GM12878 (cell line): ENCODE data around the gene ZNF548. TPM values are rescaled to one million over a fixed set of nuclear protein-coding genes. Genes with fewer than 3 reads are reported as not detected.

ENCODE experiments used
- ATAC-seq: fragments of 200-7000 bp; cut with Tn5 transposase; 3 replicates; pipeline ENCODE4 v1.9.1; 2020; ENCODE audit warnings: mild to moderate bottlenecking, moderate library complexity
- BruUV-seq: library from RNA; stranded (reverse); fragments of 400-500 nt; replicated peaks from 2 replicates; lab custom pipeline; 2021; lab: Mats Ljungman, UMichigan
- CTCF ChIA-PET: fragments of 300-600 bp; sonication (Branson Sonifier 250); formaldehyde crosslinking; extraction: SDS; loops from one replicate; lab custom pipeline; 2021; ENCODE audit warnings: inconsistent platforms; lab: Yijun Ruan, JAX
- POLR2A ChIA-PET: fragments of 350-600 bp; formaldehyde crosslinking; extraction: SDS; loops from one replicate; lab custom pipeline; 2021; ENCODE audit warnings: inconsistent platforms; lab: Charles Lee
- RAD21 ChIA-PET: fragments of 300-600 bp; sonication (Branson Sonifier 250); formaldehyde crosslinking; loops from one replicate; lab custom pipeline; 2023; ENCODE audit warnings: antibody characterized with exemption; ENCODE audit not compliant: unreplicated experiment; lab: Charles Lee
- SMC1A ChIA-PET: fragments of 300-600 bp; sonication (Branson Sonifier 250); formaldehyde crosslinking; loops from one replicate; lab custom pipeline; 2023; ENCODE audit not compliant: unreplicated experiment, uncharacterized antibody; lab: Charles Lee
- DNase-seq: peaks from one replicate; pipeline ENCODE4 v3.0.0-alpha.2; 2011; ENCODE audit warnings: low read depth, low spot score
- FAIRE-seq: peaks from 3 replicates; lab custom pipeline; 2011; peaks lifted over from hg19 to GRCh38; lab: Jason Lieb, UNC
- H2AFZ ChIP-seq: 2 replicates; pipeline ENCODE4 v1.6.0; 2011; ENCODE audit warnings: low read depth, low read length, control low read depth; ENCODE audit not compliant: control insufficient read depth
- H3K27ac ChIP-seq: 2 replicates; pipeline ENCODE4 v1.5.1; 2011; ENCODE audit warnings: control low read depth; ENCODE audit not compliant: control insufficient read depth, insufficient read depth
- H3K27me3 ChIP-seq, 2 experiments: replicated peaks in 1 of 2; 2 replicates each; pipeline versions ENCODE4 v1.6.0 to v1.6.1; 2011; ENCODE audit warnings: low read length in 1 of 2; ENCODE audit not compliant: control insufficient read depth in 2 of 2, insufficient read depth in 2 of 2
- H3K36me3 ChIP-seq, 2 experiments: 2 replicates each; pipeline ENCODE4 v1.5.1; 2011; ENCODE audit warnings: low read length in 1 of 2; ENCODE audit not compliant: control insufficient read depth in 2 of 2, insufficient read depth in 2 of 2
- H3K4me1 ChIP-seq: 2 replicates; pipeline ENCODE4 v1.6.1; 2011; ENCODE audit warnings: mild to moderate bottlenecking, low read length, moderate library complexity, mixed read lengths; ENCODE audit not compliant: control insufficient read depth, insufficient read depth
- H3K4me2 ChIP-seq: 2 replicates; pipeline ENCODE4 v1.6.0; 2011; ENCODE audit warnings: control low read depth; ENCODE audit not compliant: control insufficient read depth, insufficient read depth
- H3K4me3 ChIP-seq: fragments of 200-600 bp; sonication (generic); 2 replicates; pipeline ENCODE4 v1.5.1; 2016
- H3K79me2 ChIP-seq: 2 replicates; pipeline ENCODE4 v1.6.0; 2011; ENCODE audit warnings: low read length; ENCODE audit not compliant: control insufficient read depth, insufficient read depth
- H3K9ac ChIP-seq: 2 replicates; pipeline ENCODE4 v1.8.0; 2011; ENCODE audit warnings: low read length, control low read depth, mixed read lengths; ENCODE audit not compliant: control insufficient read depth, insufficient read depth
- H3K9me3 ChIP-seq: replicated peaks from 3 replicates; pipeline ENCODE4 v1.5.1; 2011; ENCODE audit warnings: mild to moderate bottlenecking, low read length; ENCODE audit not compliant: control insufficient read depth, insufficient read depth
- H4K20me1 ChIP-seq: 2 replicates; pipeline ENCODE4 v1.6.0; 2011; ENCODE audit not compliant: control insufficient read depth, insufficient read depth
- EED ChIP-seq: sonication (generic); IDR thresholded peaks from 2 replicates; pipeline ENCODE4 v1.6.1; 2016; ENCODE audit warnings: antibody characterized with exemption, low read depth
- JUNB ChIP-seq: IDR thresholded peaks from 2 replicates; pipeline ENCODE4 v1.6.1; 2016; ENCODE audit warnings: antibody characterized with exemption, mild to moderate bottlenecking
- KLF5 ChIP-seq: fragments of 450-650 bp; IDR thresholded peaks from 2 replicates; pipeline ENCODE4 v1.6.1; 2014; ENCODE audit warnings: mild to moderate bottlenecking; ENCODE audit not compliant: partially characterized antibody
- MYC ChIP-seq: IDR thresholded peaks from 2 replicates; pipeline ENCODE4 v1.6.1; 2011; ENCODE audit warnings: mild to moderate bottlenecking, low read length, moderate library complexity, inconsistent platforms; ENCODE audit not compliant: insufficient read depth, insufficient replicate concordance, insufficient read length, severe bottlenecking
- RB1 ChIP-seq: fragments of 450-650 bp; formaldehyde crosslinking; IDR thresholded peaks from 2 replicates; pipeline ENCODE4 v1.6.1; 2017; ENCODE audit warnings: mild to moderate bottlenecking, borderline replicate concordance
- SIN3A ChIP-seq: IDR thresholded peaks from 2 replicates; pipeline ENCODE4 v1.6.1; 2012; ENCODE audit warnings: low read depth, low read length, improper control_type of control experiment
- SREBF2 ChIP-seq: IDR thresholded peaks from 2 replicates; pipeline ENCODE4 v1.6.1; 2012; ENCODE audit warnings: mild to moderate bottlenecking, low read length
- in situ Hi-C: fragments of 300-500 bp; cut with MboI; formaldehyde crosslinking; loops from 9 replicates; pipeline ENCODE4 v1.14.3; 2018; ENCODE audit warnings: mixed read lengths
- intact Hi-C: fragments of 100-400 bp; cut with micrococcal nuclease; formaldehyde crosslinking; loops from one replicate; pipeline ENCODE4 v1.14.2; 2022; ENCODE audit not compliant: unreplicated experiment
- polyA plus RNA-seq, 11 experiments: library from polyadenylated mRNA; depleted of rRNA in 4 of 11; unstranded in 6 of 11; stranded (reverse) in 5 of 11; fragments of >200 nt; fragmentation: Nextera tagmentation in 4 of 11; fragmentation: Illumina TruSeq in 1 of 11; extraction: Ambion mirVana in 4 of 11; extraction: Trizol in 1 of 11; gene quantifications; 1 replicate in 1 of 11; 2 replicates in 10 of 11; pipeline versions ENCODE4 v1.2.1 to v1.2.3, GENCODE V29; 2011 to 2016; ENCODE audit warnings: inconsistent platforms in 2 of 11, missing spikeins in 2 of 11, low read depth in 1 of 11
- total RNA-seq, 4 experiments: library from RNA; depleted of rRNA in 3 of 4; stranded (reverse); fragments of >200 nt in 3 of 4; fragmentation: Illumina TruSeq in 1 of 4; extraction: Trizol in 1 of 4; gene quantifications; 2 replicates each; pipeline versions ENCODE4 v1.2.1 to v1.2.3, GENCODE V29; 2013 to 2021
- TF ChIP-seq, protein P1 (sequence below): IDR thresholded peaks from 2 replicates; pipeline ENCODE4 v1.6.1; 2012; ENCODE audit warnings: mild to moderate bottlenecking, low read depth, low read length
- TF ChIP-seq, protein P2 (sequence below): IDR thresholded peaks from 2 replicates; pipeline ENCODE4 v1.6.1; 2011; ENCODE audit warnings: low read depth, mild to moderate bottlenecking, low read length, moderate library complexity, borderline replicate concordance; ENCODE audit errors: extremely low read depth
- TF ChIP-seq, protein P3 (sequence below): fragments of 450-650 bp; IDR thresholded peaks from 2 replicates; pipeline ENCODE4 v1.6.1; 2017; ENCODE audit warnings: low read depth, mild to moderate bottlenecking, moderate library complexity

ZNF548 gene
- total and polyA plus RNA-seq, 10 of the 15 experiments (the other 5 are each of a cell fraction or from before 2014, with no cell fraction given), result 3.9 to 44.8 (median 16.5) TPM

DNA sequence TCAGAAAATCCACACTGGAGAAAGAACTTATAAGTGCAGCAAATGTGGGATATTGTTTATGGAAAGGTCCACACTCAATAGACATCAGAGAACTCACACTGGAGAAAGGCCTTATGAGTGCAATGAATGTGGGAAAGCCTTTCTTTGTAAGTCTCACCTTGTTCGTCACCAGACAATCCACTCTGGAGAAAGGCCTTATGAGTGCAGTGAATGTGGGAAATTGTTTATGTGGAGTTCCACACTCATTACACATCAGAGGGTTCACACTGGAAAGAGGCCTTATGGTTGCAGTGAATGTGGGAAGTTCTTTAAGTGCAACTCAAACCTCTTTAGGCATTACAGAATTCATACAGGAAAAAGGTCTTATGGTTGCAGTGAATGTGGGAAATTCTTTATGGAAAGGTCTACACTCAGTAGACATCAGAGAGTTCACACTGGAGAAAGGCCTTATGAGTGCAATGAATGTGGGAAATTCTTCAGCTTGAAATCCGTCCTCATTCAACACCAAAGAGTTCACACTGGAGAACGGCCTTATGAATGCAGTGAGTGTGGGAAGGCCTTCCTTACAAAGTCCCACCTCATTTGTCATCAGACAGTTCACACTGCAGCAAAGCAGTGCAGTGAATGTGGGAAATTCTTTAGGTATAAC, 12.0 kb upstream of the ZNF548 start (continued):
- TF ChIP-seq, protein P1, sequence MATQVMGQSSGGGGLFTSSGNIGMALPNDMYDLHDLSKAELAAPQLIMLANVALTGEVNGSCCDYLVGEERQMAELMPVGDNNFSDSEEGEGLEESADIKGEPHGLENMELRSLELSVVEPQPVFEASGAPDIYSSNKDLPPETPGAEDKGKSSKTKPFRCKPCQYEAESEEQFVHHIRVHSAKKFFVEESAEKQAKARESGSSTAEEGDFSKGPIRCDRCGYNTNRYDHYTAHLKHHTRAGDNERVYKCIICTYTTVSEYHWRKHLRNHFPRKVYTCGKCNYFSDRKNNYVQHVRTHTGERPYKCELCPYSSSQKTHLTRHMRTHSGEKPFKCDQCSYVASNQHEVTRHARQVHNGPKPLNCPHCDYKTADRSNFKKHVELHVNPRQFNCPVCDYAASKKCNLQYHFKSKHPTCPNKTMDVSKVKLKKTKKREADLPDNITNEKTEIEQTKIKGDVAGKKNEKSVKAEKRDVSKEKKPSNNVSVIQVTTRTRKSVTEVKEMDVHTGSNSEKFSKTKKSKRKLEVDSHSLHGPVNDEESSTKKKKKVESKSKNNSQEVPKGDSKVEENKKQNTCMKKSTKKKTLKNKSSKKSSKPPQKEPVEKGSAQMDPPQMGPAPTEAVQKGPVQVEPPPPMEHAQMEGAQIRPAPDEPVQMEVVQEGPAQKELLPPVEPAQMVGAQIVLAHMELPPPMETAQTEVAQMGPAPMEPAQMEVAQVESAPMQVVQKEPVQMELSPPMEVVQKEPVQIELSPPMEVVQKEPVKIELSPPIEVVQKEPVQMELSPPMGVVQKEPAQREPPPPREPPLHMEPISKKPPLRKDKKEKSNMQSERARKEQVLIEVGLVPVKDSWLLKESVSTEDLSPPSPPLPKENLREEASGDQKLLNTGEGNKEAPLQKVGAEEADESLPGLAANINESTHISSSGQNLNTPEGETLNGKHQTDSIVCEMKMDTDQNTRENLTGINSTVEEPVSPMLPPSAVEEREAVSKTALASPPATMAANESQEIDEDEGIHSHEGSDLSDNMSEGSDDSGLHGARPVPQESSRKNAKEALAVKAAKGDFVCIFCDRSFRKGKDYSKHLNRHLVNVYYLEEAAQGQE, result no peak
- no peak for TF ChIP-seq EED
- no peak for TF ChIP-seq JUNB
- no peak for TF ChIP-seq KLF5

DNA sequence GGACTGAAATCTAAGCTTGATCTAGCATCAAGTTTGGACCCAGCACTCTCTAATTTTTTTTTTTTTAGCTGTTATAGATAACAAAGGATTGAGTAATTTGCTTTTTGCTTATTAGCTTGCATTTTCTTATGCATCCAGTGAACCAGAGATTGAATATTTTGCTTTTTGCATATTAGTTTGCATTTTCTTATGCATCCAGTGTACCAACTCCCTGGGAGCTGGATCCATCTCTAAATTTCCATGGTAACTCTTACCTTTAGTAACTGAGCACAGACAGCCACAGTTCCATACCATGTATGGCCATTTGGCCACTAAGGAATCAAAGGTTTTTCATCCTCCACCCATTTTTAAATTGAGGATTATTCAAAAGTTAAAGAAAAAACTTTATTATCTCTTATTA, 8.7 kb upstream of the ZNF548 start:
- no TSS peak for BruUV-seq
- Histone ChIP-seq H3K4me3 (no peak overlapping the region), H3K27ac (no peak overlapping the region), H4K20me1 (no peaks in the 10 kb centered on the region), H3K4me2 (no peak overlapping the region), H3K27me3 (no peaks in the 10 kb centered on the region), H3K9ac (no peak overlapping the region), H2AFZ (no peak overlapping the region), H3K79me2 (no peaks in the 10 kb centered on the region), H3K9me3 (peaks cover 16% of the 10 kb centered on the region), H3K36me3 (peaks cover 0 to 3% of the 10 kb centered on the region in 2 experiments; a peak in 1 of 4 replicates), H3K4me1 (no peaks in the 10 kb centered on the region)
- no peak for DNase-seq
- no peak for TF ChIP-seq MYC
- TF ChIP-seq, protein P2, sequence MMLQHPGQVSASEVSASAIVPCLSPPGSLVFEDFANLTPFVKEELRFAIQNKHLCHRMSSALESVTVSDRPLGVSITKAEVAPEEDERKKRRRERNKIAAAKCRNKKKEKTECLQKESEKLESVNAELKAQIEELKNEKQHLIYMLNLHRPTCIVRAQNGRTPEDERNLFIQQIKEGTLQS, result no peak
- TF ChIP-seq SREBF2, result no peak
- TF ChIP-seq SIN3A, result no peak
- no peak for TF ChIP-seq RB1
- TF ChIP-seq, protein P3, sequence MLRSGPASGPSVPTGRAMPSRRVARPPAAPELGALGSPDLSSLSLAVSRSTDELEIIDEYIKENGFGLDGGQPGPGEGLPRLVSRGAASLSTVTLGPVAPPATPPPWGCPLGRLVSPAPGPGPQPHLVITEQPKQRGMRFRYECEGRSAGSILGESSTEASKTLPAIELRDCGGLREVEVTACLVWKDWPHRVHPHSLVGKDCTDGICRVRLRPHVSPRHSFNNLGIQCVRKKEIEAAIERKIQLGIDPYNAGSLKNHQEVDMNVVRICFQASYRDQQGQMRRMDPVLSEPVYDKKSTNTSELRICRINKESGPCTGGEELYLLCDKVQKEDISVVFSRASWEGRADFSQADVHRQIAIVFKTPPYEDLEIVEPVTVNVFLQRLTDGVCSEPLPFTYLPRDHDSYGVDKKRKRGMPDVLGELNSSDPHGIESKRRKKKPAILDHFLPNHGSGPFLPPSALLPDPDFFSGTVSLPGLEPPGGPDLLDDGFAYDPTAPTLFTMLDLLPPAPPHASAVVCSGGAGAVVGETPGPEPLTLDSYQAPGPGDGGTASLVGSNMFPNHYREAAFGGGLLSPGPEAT, result no peak
- POLR2A ChIA-PET, result no interaction called here
- SMC1A ChIA-PET, result interaction anchor here (1.2 to 1.6 kb wide), 2 partner anchors 8 to 18 kb away, joined by 3 to 7 read pairs; partner anchors contain the start of genes TRAPPC2B, ZNF547 and ZNF548
- ATAC-seq, result no peak
- RAD21 ChIA-PET, result interaction anchor here (1.2 kb wide), 1 partner anchor 9 kb away, joined by 5 read pairs; the partner anchor contains the start of gene ZNF548
- no peak for FAIRE-seq
- CTCF ChIA-PET, result no interaction called here
- intact Hi-C loops (no loop called here), in situ Hi-C loops (no loop called here)
